ACC112 (cell line): ENCODE data around the gene ADAM23.

Experiments used
- H2AFZ ChIP-seq: fragments of 200-600 bp; sonication (generic); one replicate; pipeline ENCODE4 v1.6.0; 2017; ENCODE audit warnings: antibody characterized with exemption, low read length; ENCODE audit not compliant: unreplicated experiment
- H3K27ac ChIP-seq: fragments of 200-600 bp; sonication (generic); 2 replicates; pipeline ENCODE4 v1.5.1; 2014; ENCODE audit warnings: low read depth, mild to moderate bottlenecking, antibody characterized with exemption, low read length, moderate library complexity
- H3K27me3 ChIP-seq: fragments of 200-600 bp; sonication (generic); 2 replicates; pipeline ENCODE4 v1.6.1; 2014; ENCODE audit warnings: mild to moderate bottlenecking, antibody characterized with exemption, low read length, moderate library complexity, mixed read lengths; ENCODE audit not compliant: insufficient read depth
- H3K36me3 ChIP-seq: fragments of 200-600 bp; sonication (generic); 2 replicates; pipeline ENCODE4 v1.6.1; 2016; ENCODE audit warnings: mild to moderate bottlenecking, antibody characterized with exemption, low read length, moderate library complexity, mixed read lengths; ENCODE audit not compliant: insufficient read depth
- H3K4me1 ChIP-seq: fragments of 200-600 bp; sonication (generic); one replicate; pipeline ENCODE4 v1.6.1; 2016; ENCODE audit warnings: low read length, mixed read lengths; ENCODE audit not compliant: insufficient read depth, unreplicated experiment, control insufficient read depth
- H3K4me3 ChIP-seq: fragments of 200-600 bp; sonication (generic); 2 replicates; pipeline ENCODE4 v1.5.1; 2014; ENCODE audit warnings: mild to moderate bottlenecking, low read depth, low read length
- H3K79me2 ChIP-seq: fragments of 200-600 bp; sonication (generic); one replicate; pipeline ENCODE4 v1.6.0; 2016; ENCODE audit warnings: low read length; ENCODE audit not compliant: control insufficient read depth, unreplicated experiment, insufficient read depth

The ADAM23 gene

DNA sequence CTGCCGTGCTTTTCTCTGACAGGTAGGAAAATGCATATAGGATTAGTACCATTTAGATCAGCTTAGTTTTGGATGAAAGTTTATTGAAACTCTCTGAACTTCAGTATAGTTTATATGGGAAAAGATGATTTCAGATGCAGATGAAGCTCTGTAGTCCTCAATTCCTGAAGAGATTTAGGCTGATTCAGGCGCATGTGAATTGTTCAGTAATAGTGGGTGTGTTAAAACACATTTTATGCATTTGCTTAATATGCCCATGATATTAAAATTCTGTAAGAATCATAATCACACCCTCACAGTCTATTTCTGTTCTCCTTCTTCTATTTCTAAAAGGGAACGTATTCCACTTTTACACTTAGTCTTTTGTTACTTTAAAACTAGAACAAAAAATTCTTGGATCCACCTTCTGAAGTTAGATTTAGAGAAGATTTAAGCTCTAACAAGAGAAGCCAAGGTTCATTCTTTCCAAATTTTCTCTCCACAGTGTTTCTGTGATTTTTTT, 154.4 kb downstream of the ADAM23 start:
- Histone ChIP-seq H3K4me3 (no peak overlapping the region), H3K36me3 (no peaks in the 10 kb centered on the region), H2AFZ (no peak overlapping the region), H3K27ac (no peak overlapping the region), H3K4me1 (no peaks in the 10 kb centered on the region), H3K79me2 (no peaks in the 10 kb centered on the region), H3K27me3 (no peaks in the 10 kb centered on the region)

DNA sequence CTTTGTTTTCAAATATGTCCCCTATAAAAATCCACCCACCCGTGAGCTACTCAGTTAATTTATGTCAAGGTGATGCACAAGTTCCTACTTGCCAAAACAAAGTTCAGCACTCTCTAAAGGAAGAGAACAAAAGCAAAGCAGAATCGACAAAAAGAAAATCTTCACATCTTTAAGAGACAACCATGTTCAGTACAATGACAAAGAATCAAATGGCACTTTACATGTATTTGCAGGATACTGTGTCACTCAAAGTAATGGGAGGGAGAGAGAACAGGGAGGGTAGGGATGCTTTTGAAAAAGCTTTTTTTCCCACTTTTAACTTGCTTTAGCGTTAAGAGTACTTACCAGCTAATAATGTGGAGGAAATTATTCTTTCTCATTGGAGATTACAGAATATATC, 159.9 kb downstream of the ADAM23 start:
- Histone ChIP-seq H3K4me1 (no peaks in the 10 kb centered on the region), H3K79me2 (no peaks in the 10 kb centered on the region), H3K27ac (no peak overlapping the region), H2AFZ (no peak overlapping the region), H3K36me3 (no peaks in the 10 kb centered on the region), H3K27me3 (no peaks in the 10 kb centered on the region), H3K4me3 (no peak overlapping the region)

DNA sequence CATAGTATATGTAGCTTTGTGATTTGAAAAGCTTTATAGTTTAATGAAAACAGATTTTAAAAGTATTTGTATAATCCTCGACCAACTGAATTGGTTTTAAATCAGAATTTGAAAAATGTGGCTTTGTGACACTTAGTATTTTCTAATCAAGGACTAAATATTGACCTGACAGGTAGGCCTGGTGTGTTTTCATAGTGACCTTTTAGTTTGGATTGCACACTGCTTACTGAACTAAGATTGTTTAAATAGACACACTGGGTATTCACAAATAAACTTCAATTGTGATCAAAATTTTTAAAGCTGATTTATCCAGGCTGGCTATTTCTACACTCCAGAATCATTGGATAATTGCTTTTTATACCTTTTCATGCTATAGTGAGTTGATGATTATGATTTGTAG, 167.1 kb downstream of the ADAM23 start:
- Histone ChIP-seq H3K4me1 (no peaks in the 10 kb centered on the region), H3K79me2 (no peaks in the 10 kb centered on the region), H3K27me3 (no peaks in the 10 kb centered on the region), H3K27ac (no peak overlapping the region), H3K36me3 (no peaks in the 10 kb centered on the region), H2AFZ (no peak overlapping the region), H3K4me3 (no peak overlapping the region)

DNA sequence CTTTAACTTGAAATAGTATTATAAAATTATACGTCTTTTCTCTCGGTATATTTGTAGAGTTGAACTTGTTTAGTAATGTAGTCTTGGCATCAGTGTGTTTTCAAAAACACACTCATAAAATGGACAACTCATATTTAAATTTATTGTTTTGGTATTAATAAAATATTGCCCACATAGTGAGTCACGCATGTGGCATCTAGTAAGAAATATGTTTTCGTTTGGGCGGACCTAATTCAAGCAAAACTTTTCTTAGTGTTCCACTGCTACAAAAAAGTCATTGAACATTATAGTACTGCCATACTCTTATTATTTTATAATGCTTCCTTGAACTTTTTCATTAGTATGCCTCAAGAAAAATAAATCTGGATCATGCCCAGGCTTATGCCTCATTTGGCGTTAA, 167.9 kb downstream of the ADAM23 start:
- Histone ChIP-seq H3K4me1 (no peaks in the 10 kb centered on the region), H3K79me2 (no peaks in the 10 kb centered on the region), H2AFZ (no peak overlapping the region), H3K36me3 (no peaks in the 10 kb centered on the region), H3K4me3 (no peak overlapping the region), H3K27ac (no peak overlapping the region), H3K27me3 (no peaks in the 10 kb centered on the region)

DNA sequence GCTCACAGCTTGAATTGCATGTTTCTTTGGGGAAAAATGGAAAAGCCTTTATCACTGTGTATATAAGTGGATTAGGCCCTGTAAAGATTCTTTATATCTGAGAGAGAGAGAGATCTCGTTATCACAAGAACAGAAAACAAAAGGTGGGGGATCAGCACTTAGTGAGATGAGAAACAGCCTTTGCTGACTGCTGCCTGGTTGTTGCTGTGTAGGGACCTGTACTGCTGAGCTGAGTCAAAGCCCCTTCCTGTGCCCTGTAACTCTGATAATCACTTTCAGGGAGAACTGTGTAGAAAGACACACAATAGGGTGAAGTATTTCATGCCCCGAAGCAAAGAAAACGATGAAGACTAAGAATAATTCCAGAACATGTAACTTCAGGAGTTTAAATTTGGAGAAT, 168.4 kb downstream of the ADAM23 start:
- H3K4me3 ChIP-seq = no peak overlapping the region
- H3K27me3 ChIP-seq = no peaks in the 10 kb centered on the region
- no peak overlapping the region for H2AFZ ChIP-seq
- H3K27ac ChIP-seq = no peak overlapping the region
- H3K4me1 ChIP-seq = no peaks in the 10 kb centered on the region
- H3K79me2 ChIP-seq = no peaks in the 10 kb centered on the region
- H3K36me3 ChIP-seq = no peaks in the 10 kb centered on the region

DNA sequence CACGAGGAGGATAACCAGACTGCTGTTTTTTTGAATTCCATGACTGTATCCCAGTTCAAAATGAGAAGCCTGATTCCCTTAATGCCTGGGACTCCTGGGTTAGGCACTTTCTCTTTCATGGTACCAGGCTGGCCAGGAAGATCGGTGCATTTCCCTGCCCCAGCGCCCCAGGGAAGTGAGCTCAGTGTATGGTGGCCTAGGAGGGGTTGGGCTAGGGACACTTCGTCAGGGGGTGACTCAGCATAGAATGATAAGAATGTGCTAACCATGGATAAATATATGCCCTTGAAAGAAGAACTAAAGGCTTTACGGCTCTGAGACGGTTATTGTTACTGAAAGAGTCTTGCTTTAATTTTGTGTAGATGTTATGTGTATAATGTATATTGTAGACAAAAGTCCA, 171.5 kb downstream of the ADAM23 start:
- no peaks in the 10 kb centered on the region for H3K79me2 ChIP-seq
- H3K27ac ChIP-seq = no peak overlapping the region
- no peak overlapping the region for H2AFZ ChIP-seq
- no peak overlapping the region for H3K4me3 ChIP-seq
- H3K27me3 ChIP-seq = no peaks in the 10 kb centered on the region
- no peaks in the 10 kb centered on the region for H3K36me3 ChIP-seq
- no peaks in the 10 kb centered on the region for H3K4me1 ChIP-seq

DNA sequence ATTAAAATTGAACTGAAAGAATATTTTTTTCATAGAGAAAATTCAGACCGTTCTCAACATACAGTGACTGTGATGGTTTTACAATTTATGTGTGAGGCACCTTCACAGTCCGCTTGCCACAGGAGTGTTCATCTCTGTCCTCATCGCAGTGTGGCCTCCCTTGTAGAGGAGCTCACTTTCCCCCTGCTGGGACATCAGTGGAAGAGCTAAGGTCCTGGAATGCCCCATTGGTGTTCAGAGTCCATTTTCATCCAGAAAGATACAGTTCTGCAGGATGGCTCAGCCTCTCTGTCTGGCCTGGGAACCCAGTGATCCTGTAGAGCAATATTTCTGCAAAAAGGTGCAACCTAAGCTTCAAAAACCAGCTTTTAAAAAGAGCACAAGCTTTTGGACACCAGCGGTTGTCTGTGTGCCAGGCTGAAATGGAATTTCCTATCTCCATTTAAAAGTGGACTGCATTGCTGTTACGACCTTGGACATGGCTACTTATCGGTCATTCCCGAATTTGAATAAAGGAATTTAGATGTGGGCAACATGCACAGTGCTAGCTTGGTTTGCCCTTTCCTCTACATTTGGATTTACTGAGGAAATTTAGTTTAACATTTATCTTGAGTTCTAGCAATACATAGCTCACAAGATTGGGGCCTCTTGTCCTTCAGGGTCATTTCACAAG, 172.2 kb downstream of the ADAM23 start:
- Histone ChIP-seq H3K27me3 (no peaks in the 10 kb centered on the region), H3K27ac (no peak overlapping the region), H3K4me1 (no peaks in the 10 kb centered on the region), H3K79me2 (no peaks in the 10 kb centered on the region), H2AFZ (no peak overlapping the region), H3K4me3 (no peak overlapping the region), H3K36me3 (no peaks in the 10 kb centered on the region)

DNA sequence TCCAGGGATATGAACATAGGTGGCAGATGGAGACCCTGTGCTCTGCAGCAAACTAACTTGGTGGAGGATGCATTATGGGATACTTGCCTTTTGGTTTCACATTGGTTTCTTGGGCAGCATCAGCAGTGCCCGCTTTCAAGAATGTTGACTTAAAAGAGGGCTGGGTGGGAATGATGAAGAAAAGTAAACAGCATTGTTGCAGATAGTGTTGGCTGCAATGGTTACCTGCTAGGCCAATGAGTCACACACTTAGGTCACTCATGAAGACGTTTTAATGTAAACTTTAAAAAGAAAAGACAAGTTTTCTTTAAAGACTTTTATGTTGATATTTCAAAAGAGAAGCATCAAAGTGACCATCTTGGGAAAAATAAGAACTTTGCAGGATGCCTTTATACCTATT, 172.8 kb downstream of the ADAM23 start:
- Histone ChIP-seq H3K79me2 (no peaks in the 10 kb centered on the region), H3K27ac (no peak overlapping the region), H3K4me3 (no peak overlapping the region), H3K4me1 (no peaks in the 10 kb centered on the region), H2AFZ (no peak overlapping the region), H3K36me3 (no peaks in the 10 kb centered on the region), H3K27me3 (no peaks in the 10 kb centered on the region)

DNA sequence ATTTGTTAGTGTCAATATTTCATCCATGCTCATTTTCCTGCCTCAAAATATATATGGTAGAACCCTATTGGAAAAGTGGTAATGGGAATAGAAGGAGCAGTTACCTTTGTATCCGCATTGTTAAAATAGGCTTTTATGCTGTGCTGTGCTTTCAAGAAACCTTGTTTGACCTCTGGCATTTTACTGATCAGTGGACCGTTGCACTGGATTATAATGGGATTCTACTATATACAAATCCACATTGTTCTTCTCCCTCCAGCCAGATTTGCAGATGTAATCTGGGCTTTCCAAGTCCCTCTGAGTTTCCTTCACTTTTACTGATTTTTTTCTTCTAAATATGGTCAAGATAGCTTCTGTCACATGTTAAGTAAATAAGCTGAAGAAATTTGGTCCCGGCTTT, 175.7 kb downstream of the ADAM23 start:
- Histone ChIP-seq H3K79me2 (no peaks in the 10 kb centered on the region), H3K27me3 (peaks cover under 1% of the 10 kb centered on the region; the same call in 1 of the 2 replicates), H3K36me3 (no peaks in the 10 kb centered on the region), H2AFZ (no peak overlapping the region), H3K27ac (no peak overlapping the region), H3K4me3 (no peak overlapping the region), H3K4me1 (no peaks in the 10 kb centered on the region)

DNA sequence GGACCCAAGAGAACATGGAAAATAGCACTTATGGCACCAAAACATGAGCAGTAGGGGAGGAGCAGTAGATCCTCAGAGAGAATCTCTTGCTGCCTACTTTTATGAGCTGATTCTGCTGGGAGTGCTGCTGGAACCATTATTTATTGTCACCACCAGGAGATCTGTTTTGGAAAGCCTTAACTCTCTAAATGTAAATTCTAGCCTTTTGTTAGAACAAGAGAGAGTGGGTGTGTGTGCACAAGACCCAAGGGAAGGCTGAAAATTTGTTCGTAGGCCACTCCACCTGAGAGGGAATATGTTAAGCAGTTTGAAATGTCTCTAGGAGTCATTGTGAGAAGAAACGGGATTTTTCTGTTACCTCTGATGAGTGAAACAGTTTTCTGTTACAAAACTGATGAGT, 182.8 kb downstream of the ADAM23 start:
- H2AFZ ChIP-seq = no peak overlapping the region
- H3K4me3 ChIP-seq = no peak overlapping the region
- H3K79me2 ChIP-seq = no peaks in the 10 kb centered on the region
- peaks cover 56% of the 10 kb centered on the region for H3K27me3 ChIP-seq
- H3K36me3 ChIP-seq = no peaks in the 10 kb centered on the region
- no peak overlapping the region for H3K27ac ChIP-seq
- no peaks in the 10 kb centered on the region for H3K4me1 ChIP-seq

DNA sequence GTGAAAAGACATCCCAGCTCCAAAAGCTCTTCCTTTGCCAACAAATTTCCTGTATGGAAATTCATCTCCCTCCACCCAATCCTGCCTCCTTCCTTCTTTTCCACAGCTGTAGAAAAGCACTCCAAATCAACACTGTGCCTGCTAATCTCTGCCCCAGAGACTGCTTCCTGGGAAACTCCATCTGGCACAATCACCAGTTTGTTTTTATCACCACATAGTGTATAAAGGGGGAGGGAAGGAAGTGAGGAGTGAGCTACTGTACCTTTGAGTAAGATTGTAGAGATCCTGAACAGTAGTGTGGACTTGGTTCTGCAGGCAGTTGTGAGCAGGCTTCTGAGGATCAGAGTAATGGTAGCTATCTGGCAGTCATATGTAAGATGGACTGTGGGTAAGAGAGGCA, 184.3 kb downstream of the ADAM23 start:
- Histone ChIP-seq H3K4me1 (no peaks in the 10 kb centered on the region), H3K27me3 (peaks cover 69% of the 10 kb centered on the region), H3K4me3 (no peak overlapping the region), H2AFZ (no peak overlapping the region), H3K27ac (no peak overlapping the region), H3K79me2 (no peaks in the 10 kb centered on the region), H3K36me3 (no peaks in the 10 kb centered on the region)
